NCI-H2227 treated with DMSO at 0.1 percent for 48 hours (cell line): ENCODE data around the gene SLMAP.

Experiments
- DNase-seq: peaks from one replicate; lab custom pipeline; 2025; lab: John Stamatoyannopoulos, UW

The SLMAP gene

DNA sequence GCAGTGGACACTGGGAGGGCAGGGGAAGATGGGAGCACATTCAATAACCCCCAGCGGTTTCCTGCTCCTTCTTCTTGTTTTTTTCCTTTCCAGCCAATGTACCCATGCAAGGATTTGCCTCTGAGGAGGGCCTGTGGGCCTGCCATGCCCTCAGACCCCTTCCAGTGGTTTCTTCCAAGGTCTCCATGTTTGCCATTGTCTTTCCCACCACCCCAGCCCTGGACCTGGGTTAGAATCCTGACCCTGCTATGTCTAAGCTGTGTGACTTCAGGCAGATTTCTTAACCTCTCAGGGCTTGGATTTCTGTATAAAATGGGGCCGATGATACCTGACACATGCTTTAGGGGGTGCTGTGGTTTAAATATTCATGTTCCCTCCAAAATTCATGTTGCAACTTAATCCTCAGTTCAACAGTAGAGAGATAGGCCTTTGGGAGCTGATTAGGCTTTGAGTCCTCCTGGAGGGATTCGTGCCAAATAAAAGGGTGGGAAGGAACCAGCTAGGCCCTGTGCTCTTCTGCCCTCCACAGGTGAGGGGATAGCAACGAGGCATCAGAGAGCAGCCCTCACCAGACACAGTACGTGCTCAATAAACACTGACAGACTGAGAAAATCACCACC is 205.8 kb downstream of the SLMAP start:
- no peak for DNase-seq

DNA sequence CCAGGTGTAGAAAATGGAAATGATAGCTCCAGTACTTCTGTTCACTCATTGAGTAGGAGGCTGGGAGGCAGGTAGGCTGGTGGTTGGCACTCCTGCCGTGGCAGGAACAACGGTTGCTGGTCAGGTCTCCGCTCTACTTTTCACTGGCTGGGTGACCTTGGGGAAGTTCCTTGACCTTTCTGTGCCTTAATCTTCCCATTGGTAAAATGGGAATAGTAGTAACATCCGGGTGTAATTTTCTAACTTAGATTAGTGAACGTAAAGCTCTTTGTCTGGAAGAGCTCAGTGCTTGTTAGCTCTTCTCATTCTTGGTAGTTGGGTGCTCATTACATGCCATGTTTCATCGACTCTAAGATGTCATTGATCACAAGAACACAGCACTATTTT is 206.3 kb downstream of the SLMAP start:
- DNase-seq = no peak

DNA sequence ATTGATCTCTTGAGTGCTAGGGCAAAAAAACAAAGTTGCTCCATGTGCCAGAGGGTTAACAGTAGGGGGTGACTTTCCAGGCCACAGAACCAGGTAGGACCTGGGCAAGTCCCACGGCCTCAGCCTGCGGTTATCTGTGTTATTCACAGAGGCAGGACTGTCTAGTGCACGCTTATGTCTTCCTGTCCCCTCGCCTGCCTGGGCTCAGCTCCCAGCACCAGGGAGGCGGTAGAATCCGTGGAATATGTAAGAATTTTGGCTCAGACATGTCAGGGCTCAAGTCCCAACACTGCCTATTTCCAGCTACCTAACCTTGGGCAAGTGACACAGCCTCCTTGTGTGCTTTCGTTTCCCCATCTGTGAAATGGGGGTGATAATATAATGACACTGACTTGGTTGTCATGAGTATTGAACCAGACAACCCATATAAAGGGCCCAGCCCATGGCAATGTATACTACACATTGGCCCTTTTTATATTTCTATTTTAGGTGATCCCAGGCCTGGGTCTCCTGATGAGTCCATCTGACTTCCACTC is 207.8 kb downstream of the SLMAP start:
- DNase-seq = no peak

DNA sequence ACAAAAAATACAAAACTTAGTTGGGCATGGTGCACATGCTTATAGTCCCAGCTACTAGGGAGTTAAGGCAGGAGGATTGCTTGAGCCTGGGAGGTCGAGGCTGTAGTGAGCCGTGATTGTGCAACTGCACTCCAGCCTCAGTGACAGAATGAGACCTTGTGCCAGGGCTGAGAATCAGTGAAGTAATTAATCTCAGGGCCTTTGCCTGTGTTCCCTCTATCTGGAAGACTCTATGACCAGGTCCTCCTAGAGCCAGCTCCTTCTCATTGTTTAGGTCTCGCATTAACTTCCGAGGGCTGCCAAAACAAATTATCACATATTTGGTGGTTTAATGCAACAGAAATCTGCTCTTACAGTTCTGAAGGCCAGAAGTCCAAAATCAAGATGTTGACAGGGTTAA is 210.7 kb downstream of the SLMAP start:
- DNase-seq = no peak

DNA sequence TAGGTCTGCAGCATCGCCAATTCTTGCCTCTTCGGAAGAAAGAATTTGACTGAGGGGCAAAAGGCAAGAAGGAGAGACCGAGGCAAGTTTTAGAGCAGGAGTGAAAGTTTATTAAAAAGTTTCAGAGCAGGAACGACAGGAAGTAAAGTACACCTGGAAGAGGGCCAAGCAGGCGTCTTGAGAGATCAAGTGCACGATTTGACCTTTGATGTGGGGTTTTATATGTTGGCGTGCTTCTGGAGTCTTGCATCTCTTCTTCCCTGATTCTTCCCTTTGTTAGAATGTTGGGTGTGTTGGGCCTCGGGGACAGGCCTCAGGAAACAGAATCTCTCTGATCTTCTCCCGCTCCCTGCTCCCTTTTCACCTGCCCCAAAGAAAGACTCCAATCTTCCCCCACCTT is 211.5 kb downstream of the SLMAP start:
- DNase-seq = no peak

DNA sequence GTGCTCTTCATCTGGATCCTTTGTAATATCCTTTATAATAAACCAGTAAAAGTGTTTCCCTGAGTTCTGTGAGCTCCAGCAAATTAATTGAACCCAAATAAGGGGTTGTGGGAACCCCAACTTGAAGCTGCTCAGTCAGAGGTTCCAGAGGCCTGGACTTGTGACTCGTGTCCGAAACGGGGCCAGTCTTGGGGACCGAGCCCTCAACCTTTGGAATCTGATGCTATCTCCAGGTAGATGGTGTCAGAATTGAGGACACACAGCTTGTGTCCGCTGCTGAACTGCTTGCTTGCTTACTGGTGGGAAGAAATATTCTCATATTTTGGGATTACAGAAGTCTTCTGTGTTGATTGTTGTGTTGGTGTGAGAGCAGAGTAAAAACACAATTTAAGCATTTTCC is 212.4 kb downstream of the SLMAP start:
- no peak for DNase-seq

DNA sequence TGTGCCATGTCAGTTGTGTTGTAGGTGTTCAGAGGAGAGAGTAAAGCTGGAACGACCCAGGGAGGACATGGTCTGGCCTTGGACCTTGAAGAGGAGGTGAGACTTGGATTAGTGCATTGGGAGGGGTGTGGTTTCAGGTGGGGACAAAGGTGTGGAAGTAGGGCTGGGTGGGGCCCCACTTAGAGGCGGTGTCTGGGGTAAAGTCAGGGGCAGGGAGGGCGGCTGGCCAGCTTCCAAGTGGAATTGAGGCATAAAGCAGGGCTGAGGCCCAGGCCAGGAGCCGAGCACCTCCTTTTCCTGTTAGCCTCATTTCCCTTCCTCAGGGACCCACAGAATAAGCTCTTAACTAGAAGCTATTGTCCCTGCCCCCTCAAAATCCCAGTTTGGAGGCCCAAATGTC is 215.9 kb downstream of the SLMAP start:
- DNase-seq = no peak

DNA sequence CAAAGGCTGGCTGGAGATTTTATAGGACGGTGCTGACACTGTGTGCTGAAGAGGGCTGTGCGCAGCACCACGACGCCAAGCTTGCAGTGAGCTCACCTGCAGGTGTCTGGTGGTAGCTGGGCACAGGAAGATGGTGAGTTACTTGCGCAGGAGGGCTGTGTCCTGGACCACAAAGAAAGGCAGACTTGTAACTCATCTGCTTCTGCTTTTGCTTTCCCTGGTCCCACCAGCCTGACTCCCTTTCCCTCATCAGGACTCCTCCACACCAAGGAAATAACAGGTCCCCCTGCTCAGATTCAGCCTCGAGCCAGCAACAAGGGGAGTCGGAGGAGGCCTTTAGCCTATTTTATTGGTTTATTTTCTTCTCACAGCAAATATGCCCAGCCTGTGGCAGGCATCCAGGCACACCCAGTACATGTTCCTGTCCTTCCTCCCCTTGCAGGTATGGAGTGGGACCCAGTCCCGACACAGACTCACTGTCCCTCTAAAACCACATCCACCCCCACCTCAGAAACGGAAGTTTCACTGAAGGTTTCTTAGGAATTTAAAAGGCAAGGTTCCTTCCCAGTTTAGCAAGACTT is 216.5 kb downstream of the SLMAP start:
- no peak for DNase-seq

DNA sequence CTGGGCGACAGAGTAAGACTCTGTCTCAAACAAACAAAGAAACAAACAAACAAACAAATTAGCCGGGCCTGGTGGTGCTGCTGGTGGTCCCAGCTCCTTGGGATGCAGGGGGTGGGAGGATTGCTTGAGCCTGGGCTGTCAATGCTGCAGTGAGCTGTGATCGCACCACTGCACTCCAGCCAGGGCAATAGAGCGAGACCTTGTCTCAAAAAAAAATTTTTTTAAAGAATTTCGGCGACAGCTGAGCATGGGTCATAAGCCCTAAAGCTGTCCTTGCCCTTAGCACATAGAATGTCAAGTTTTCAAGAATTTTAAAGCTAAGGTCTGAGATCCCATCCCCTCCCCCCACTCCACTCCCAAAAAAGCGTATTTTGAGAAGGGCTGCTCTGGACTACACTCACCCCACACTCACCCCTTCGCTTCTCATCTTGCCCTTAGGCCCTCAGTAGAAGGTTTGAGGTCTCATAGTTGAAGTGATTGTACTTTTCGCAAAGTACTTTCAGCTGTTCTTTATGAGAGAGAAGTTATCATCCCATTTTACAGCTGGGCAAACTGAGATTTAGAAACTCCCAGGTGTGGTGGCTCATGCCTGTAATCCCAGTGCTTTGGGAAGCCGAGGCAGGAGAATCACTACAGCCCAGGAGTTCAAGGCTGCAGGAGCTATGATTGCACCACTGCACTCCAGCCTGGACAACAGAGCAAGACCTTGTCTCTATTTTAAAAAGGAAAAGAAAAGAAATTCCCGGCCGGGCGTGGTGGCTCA is 217.8 kb downstream of the SLMAP start:
- no peak for DNase-seq

DNA sequence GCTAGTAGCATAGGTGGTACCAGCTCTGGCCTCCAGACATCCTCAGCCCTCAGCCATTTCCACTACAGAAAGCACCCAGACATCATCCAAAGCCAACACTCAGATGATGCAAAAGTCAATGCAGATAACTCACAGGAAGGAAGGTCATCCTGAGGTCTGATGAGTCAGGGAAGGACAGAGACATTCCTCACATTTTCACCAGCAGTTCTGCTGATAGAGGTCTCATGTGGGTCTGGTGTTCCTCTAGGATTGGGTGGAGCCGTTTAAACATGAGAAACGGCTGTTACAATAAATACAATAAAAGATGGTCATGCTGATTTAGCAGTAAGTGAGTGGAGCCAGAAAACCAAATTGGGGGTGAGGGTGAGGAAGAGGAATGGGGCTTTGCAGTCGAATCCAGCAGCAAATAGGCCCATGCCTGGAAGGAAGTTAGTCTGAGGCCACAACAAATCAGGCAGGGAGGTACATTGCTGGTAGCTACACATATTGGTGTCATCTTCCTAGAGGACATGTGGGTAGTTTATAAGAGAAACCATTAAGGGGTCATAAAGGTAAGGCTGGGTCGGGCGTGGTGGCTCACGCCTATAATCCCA is 218.8 kb downstream of the SLMAP start:
- no peak for DNase-seq

DNA sequence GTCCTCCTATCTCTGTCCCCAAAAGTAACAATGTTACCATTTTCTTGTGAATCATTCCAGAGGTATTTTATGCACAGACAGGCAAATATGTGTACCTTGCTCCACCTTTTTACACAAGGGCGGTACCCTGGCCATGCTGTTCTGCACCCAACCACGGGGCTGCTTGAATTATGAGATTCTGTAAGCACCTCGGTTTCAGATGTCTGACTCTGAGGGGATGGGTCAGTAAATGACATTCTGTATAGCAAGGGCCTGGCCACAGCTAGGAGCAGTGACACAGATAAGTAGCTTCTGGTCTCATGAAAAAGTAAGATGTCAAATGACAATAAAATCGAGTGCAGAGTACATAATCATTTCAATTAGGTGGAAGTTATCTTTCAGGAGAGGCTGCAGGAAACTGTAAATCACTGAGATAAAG is 221.7 kb downstream of the SLMAP start:
- no peak for DNase-seq

DNA sequence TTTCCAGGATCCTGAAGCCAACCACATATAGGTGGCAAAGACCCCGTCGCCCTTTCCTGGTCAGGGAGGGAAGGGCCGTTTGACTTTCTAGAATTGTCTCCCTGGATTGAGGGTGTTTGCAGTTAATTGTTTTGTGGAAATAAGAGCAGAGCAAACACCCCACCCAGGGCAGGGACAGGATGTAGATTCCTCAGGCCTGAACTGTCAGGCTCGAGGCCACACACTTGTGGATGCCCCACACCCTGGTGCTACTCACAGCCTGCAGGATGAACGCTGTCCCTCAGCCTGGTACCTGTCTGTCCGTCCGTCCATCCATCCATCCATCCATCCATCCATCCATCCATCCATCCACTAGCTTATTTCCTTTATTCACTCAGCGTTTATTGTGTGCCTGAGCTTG is 222.2 kb downstream of the SLMAP start:
- DNase-seq = no peak
